HepG2 (cell line): ENCODE data around the gene SEMA7A. TPM values are rescaled to one million over a fixed set of nuclear protein-coding genes. Genes with fewer than 3 reads are reported as not detected.

Experiments used
- CHD4 ChIP-seq: fragments of 200-600 bp; sonication (generic); IDR thresholded peaks from 2 replicates; pipeline ENCODE4 v1.7.0; 2017; ENCODE audit warnings: mild to moderate bottlenecking, low read length, borderline replicate concordance
- HIC2 ChIP-seq: sonication (generic); formaldehyde crosslinking; IDR thresholded peaks from 2 replicates; pipeline ENCODE4 v1.9.0; 2022; ENCODE audit warnings: low read depth, missing genetic modification reagents
- PBX2 ChIP-seq: IDR thresholded peaks from 2 replicates; pipeline ENCODE4 v1.6.1; 2016; ENCODE audit warnings: control low read depth
- PHF8 ChIP-seq: sonication (generic); formaldehyde crosslinking; IDR thresholded peaks from 2 replicates; pipeline ENCODE4 v1.5.0; 2020; ENCODE audit warnings: missing genetic modification reagents
- RCOR2 ChIP-seq: IDR thresholded peaks from 2 replicates; pipeline ENCODE4 v1.6.1; 2016; ENCODE audit warnings: missing biosample characterization, missing genetic modification reagents
- SMAD3 ChIP-seq: sonication (generic); formaldehyde crosslinking; IDR thresholded peaks from 2 replicates; pipeline ENCODE4 v1.4.0; 2020; ENCODE audit warnings: missing genetic modification reagents
- TRAFD1 ChIP-seq: sonication (generic); formaldehyde crosslinking; IDR thresholded peaks from 2 replicates; pipeline ENCODE4 v1.5.1; 2020; ENCODE audit warnings: missing genetic modification reagents, mild to moderate bottlenecking, borderline replicate concordance
- ZBTB33 ChIP-seq: sonication (generic); formaldehyde crosslinking; IDR thresholded peaks from 2 replicates; pipeline ENCODE4 v1.4.0; 2020; ENCODE audit warnings: missing genetic modification reagents
- ZNF275 ChIP-seq: sonication (generic); formaldehyde crosslinking; IDR thresholded peaks from 2 replicates; pipeline ENCODE4 v1.8.0; 2022; ENCODE audit warnings: missing genetic modification reagents, mild to moderate bottlenecking, inconsistent platforms, borderline replicate concordance
- ZNF276 ChIP-seq: sonication (generic); formaldehyde crosslinking; IDR thresholded peaks from 2 replicates; pipeline ENCODE4 v1.4.0; 2020; ENCODE audit warnings: mild to moderate bottlenecking, low read depth, missing genetic modification reagents
- ZNF576 ChIP-seq: sonication (generic); formaldehyde crosslinking; IDR thresholded peaks from 2 replicates; pipeline ENCODE4 v1.4.0; 2020; ENCODE audit warnings: mild to moderate bottlenecking, missing genetic modification reagents
- polyA plus RNA-seq, 8 experiments: library from polyadenylated mRNA; depleted of rRNA in 3 of 8; stranded (reverse) in 7 of 8; unstranded in 1 of 8; fragments of >200 nt; fragmentation: Illumina TruSeq in 4 of 8; extraction: Trizol in 4 of 8; gene quantifications; 2 replicates each; pipeline versions ENCODE4 v1.2.1 to v1.2.3, GENCODE V29; 2011 to 2016; ENCODE audit warnings: low read depth in 4 of 8, missing spikeins in 1 of 8, mixed read lengths in 1 of 8; ENCODE audit not compliant: insufficient read depth in 1 of 8
- total RNA-seq, 5 experiments: library from RNA; depleted of rRNA; stranded (reverse); fragments of >200 nt; fragmentation: Illumina TruSeq; extraction: Trizol; gene quantifications; 2 replicates each; pipeline ENCODE4 v1.2.3, GENCODE V29; 2016; ENCODE audit warnings: low read depth in 1 of 5

The SEMA7A gene
- total and polyA plus RNA-seq, 2 of the 13 experiments (the other 11 are each of a cell fraction or from before 2014, with no cell fraction given): 9.0 to 15.8 TPM

- TF ChIP-seq PBX2 (no peak), ZBTB33 (CRISPR knock-in tag) (no peak), TRAFD1 (CRISPR knock-in tag) (no peak), ZNF576 (no peak), SMAD3 (CRISPR knock-in tag) (no peak), ZNF275 (CRISPR knock-in tag) (no peak), PHF8 (CRISPR knock-in tag) (0 out of 2 replicates have a peak, but pooled peaks have one; percentile 25), ZNF276 (no peak), HIC2 (CRISPR knock-in tag) (peak; percentile 89), RCOR2 (CRISPR knock-in tag) (no peak), CHD4 (no peak)
Observed at GRCh38 chr15:74422652-74423430, 10.9 kb downstream of the SEMA7A start (continued).
